ENCODE results near the gene FBN3.

FBN3 gene

DNA sequence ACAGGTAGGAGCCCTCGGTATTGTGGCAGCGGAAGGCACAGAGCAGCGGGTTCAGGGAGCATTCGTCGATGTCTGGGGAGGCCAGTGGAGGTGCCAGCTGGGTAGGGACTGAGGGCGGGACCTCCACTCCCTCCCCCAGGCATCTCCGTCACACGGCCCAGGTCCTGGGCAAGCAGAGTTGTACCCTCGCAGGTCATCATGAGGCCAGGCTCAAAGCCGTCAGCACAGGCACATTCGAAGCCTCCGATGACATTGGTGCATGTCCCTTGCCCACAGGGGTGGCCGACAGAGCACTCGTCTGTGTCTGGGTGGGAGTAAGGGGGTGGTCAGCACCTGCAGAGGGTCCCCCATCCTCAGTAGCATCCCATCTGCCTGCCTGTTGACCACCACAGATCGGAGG, 61.5 kb downstream of the FBN3 start:
- no peak for FAIRE-seq

DNA sequence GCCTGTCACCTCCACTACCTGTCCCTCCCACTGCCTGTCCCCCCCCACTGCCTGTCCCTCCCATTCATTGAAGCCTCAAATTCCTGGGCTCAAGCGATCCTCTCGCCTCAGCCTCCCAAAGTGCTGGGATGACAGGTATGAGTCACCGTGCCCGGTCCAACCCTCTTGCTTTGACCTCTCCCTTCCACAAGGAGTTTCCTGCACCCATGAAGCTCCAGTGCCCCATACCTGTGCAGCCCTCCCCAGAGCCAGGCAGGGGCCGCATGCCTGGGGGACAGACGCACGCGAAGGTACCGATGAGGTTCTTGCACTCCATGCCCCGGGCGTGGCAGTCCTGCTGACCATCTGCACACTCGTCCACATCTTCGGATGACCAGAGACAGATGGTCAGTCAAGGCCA, 62.5 kb downstream of the FBN3 start:
- FAIRE-seq: no peak

DNA sequence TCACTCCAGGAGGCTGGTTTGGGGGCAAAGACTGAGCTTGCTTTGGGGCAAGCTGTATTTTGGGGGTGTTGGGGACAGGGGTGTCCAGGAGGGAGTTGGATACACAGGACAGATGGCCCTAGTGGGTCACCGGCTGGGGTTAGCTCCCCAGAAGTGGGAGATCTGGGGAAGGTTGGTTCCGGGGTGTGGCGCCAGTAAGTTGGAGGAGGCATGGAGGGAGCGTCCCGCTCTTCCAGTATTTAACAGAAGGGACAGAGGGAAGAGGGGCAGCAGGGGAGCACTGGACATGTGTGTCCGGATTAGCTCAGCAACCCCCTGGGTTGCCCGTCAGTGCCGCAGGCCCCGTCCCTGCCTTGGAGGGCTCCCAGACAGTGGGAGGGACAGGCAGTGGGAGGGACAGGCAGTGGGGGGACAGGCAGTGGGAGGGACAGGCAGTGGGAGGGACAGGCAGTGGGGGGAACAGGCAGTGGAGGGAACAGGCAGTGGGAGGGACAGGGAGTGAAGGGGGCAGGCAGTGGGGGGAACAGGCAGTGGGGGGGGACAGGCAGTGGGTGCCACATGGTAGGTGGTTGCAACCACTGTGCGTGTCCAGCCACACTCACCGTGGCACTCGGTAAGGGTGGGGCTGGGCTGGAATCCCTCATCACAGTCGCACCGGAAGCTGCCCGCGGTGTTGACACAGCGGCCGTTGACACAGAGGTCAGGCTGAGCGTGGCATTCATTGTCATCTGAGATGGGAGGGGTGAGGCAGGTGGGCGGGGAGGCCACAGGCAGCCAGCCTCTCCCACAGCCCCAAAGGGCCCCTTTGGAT, 63.6 kb downstream of the FBN3 start:
- no peak for FAIRE-seq

DNA sequence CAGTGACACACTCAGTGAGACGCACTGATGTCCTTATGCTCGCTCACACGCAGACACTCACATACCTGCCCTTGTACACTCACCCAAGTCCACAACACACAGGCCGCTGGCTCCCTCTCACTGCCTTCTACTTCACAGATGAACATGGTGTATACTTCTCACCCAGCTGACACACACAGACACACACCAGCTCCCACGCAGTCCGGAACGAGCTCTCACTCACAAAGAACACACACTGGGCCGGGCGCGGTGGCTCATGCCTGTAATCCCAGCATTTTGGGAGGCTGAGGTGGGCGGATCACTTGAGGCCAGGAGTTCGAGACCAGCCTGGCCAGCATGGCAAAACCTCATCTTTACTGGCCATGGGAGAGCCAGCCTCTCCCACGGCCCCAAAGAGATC, 65.2 kb downstream of the FBN3 start:
- no peak for FAIRE-seq

GRCh38 chr19:8083141-8083540, 66.3 kb downstream of the FBN3 start:
- no peak for FAIRE-seq

DNA sequence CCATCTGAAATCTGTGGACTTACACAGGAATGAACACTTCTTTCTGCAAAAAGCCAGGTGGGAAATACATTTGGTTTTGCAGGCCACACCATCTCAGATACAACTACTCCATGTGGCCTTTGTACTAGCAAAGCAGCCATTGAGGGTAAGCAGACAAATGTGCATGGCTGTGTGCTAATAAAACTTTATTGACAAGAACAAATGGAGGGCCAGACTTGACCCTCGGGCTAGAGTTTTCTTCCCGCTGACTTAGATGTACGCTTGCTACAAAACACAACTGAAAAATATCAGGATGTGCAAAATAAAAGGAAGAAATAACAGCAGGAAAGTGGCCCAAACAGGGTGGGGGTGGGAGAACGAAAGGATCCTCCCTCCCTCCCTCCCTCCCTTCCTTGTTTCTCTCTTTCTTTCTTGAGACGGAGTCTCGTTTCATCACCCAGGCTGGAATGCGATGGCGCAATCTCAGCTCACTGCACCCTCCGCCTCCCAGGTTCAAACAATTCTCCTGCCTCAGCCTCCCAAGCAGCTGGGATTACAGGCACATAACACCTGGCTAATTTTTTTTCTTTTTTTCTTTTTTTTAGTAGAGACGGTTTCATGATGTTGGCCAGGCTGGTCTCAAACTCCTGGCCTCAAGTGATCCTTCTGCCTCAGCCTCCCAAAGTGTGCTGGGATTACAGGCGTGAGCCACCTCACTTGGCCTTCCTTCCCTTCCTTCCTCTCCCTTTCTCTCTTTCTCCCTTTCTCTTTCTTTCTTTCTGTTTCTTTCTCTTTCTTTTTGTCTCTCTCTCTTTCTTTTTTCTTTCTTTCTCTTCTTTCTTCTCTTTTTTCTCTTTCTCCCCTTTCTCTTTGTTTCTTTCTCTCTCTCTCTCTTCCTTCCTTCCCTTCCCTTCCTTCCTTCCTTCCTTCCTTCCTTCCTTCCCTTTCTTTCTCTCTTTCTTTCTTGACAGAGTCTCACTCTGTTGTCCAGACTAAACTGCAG, 67.5 kb downstream of the FBN3 start:
- no peak for FAIRE-seq

GRCh38 chr19:8080832-8081231, 68.6 kb downstream of the FBN3 start:
- FAIRE-seq: no peak

- FAIRE-seq: no peak
Measured at GRCh38 chr19:8079988-8080387, 69.4 kb downstream of the FBN3 start.

- no peak for FAIRE-seq
Measured at GRCh38 chr19:8075158-8076074, 74.0 kb downstream of the FBN3 start.

GRCh38 chr19:8074501-8074900, 74.9 kb downstream of the FBN3 start:
- FAIRE-seq: no peak

DNA sequence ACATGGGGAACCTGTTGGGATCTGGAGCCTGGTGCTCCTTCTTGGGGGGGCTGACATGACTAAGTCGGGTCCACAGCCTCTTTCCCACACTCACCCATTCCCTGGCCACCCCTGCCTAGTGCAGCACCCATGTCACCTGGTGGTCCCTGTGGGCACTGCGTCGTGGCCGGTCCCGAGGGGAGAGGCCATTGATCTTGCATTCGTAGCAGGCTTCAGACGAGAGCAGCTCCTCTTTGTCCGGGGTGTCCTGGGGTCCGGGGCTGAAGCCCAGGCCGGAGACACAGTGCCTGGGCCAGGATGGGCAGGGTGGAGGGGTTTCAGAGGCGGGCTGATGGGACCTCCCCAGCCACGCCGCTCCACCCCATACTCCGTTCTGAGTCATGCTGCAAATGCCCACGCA, 77.5 kb downstream of the FBN3 start:
- FAIRE-seq: no peak

- no peak for FAIRE-seq
Measured at GRCh38 chr19:8069096-8069973, 80.1 kb downstream of the FBN3 start.

- no peak for FAIRE-seq
Measured at GRCh38 chr19:8065875-8066261, 83.5 kb downstream of the FBN3 start.

- FAIRE-seq: no peak
Measured at GRCh38 chr19:8064911-8065874, 84.2 kb downstream of the FBN3 start.

- FAIRE-seq: no peak
Measured at GRCh38 chr19:8057545-8058270, 91.7 kb downstream of the FBN3 start.

DNA sequence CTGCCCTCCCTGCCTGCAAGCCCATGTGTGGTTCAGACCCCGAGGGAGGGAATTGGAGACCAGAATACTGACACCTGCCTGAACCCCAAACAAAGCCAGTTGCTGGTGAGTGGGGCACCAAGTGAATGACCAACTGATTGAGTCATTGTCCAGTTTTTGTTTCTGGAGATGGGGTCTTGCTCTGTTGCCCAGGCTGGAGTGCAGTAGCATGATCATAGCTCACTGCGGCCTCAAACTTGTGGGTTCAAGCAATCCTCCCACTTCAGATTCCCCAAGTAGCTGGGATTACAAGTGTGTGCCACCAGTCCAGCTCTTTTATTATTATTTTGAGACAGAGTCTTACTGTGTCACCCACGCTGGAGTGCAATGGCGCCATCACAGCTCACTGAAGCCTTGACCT, 92.9 kb downstream of the FBN3 start:
- no peak for FAIRE-seq

- FAIRE-seq: no peak
Measured at GRCh38 chr19:8054169-8054568, 95.2 kb downstream of the FBN3 start.

GRCh38 chr19:8052464-8052859, 96.9 kb downstream of the FBN3 start, which contains the start of gene CCL25:
CCL25 (plus strand) TSS chr19:8052760; CDS start chr19:8053050, 290 bp downstream.
- FAIRE-seq: no peak

- no peak for FAIRE-seq
Measured at GRCh38 chr19:8050274-8051096, 98.9 kb downstream of the FBN3 start.
